ENCODE results near the gene MYH11. TPM values are rescaled to one million over a fixed set of nuclear protein-coding genes. Genes with fewer than 3 reads are reported as not detected.

Gene MYH11
- polyA plus RNA-seq (2013, experiment 1 of 2), result 0.45 TPM
- polyA plus RNA-seq (2013, experiment 2 of 2), result 0.38 TPM

DNA sequence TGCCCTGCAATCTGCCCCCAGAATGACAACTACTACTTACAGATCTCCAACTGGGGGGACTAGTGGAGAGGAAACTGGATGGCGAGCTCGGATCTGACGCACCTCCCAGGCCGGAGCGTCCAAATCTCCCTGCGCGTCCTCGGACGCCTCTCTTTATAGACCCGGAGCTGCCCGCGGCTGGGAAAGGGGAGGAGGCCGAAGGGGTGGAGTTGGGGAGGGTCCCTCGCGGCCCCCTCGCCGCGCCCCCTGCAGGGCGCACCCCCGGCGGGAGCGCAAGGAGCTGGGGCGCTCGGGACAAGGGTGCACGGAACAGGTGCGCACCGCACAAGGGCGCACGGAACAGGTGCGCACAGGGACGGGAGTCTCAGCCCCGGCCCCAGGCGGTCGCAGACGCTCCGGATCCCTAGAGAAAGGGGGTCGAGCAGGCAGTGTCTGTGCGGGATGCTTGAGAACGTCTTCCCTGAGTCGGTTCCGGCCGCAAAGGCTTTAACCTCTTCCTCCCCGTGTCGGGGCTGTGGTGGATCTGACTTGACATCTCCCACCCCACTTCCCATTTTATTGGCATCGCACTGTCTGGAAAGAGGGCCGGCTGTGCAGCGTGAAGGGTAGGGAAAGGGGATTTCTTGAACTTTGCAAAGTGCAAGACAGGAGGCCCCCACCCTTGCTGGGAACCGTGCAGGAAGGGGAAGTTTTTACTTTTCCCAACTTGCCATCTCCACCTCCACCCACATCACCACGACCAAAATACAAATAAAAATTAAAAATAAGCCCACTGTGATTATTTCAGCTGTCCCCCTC is at the start of gene MYH11:
TSS of gene MYH11 (minus strand) at position 128 of the 798 bp plus-strand sequence. CDS start 18,776 bp downstream, outside the sequence.
- WGBS, result 1% methylated on average over 47 of the region's 49 CpGs
- no peaks in the 10 kb centered on the region for H3K9me3 ChIP-seq (ENCODE audit: insufficient read depth, low read depth, low read length)
- H3K36me3 ChIP-seq (ENCODE audit: insufficient read depth, low read length), result no peaks in the 10 kb centered on the region
- H3K4me3 ChIP-seq (ENCODE audit: low read length), result peak within 1 kb of the TSS; percentile 66
- H3K27me3 ChIP-seq (ENCODE audit: insufficient read depth, low read length), result peaks cover 55% of the 10 kb centered on the region
- no peak within 1 kb of the TSS for H3K27ac ChIP-seq (ENCODE audit: low read depth, low read length)
- H3K4me1 ChIP-seq (ENCODE audit: insufficient read depth, low read length), result no peaks in the 10 kb centered on the region
- peak within 1 kb of the TSS; percentile 76 for H3K9ac ChIP-seq (ENCODE audit: low read depth, low read length)

- no peaks in the 10 kb centered on the region for H3K9me3 ChIP-seq (ENCODE audit: insufficient read depth, low read depth, low read length)
- no peaks in the 10 kb centered on the region for H3K36me3 ChIP-seq (ENCODE audit: insufficient read depth, low read length)
- H3K4me1 ChIP-seq (ENCODE audit: insufficient read depth, low read length), result 0 out of 2 replicates have a peak, but pooled peaks cover 3% of the 10 kb centered on the region
- 86% methylated on average over 2 of the region's 2 CpGs for WGBS
- no peak overlapping the region for H3K27ac ChIP-seq (ENCODE audit: low read depth, low read length)
- H3K9ac ChIP-seq (ENCODE audit: low read depth, low read length), result no peak overlapping the region
- no peak overlapping the region for H3K4me3 ChIP-seq (ENCODE audit: low read length)
- H3K27me3 ChIP-seq (ENCODE audit: insufficient read depth, low read length), result no peaks in the 10 kb centered on the region
Measured at GRCh38 chr16:15906439-15906838, 49.6 kb upstream of the MYH11 start.

DNA sequence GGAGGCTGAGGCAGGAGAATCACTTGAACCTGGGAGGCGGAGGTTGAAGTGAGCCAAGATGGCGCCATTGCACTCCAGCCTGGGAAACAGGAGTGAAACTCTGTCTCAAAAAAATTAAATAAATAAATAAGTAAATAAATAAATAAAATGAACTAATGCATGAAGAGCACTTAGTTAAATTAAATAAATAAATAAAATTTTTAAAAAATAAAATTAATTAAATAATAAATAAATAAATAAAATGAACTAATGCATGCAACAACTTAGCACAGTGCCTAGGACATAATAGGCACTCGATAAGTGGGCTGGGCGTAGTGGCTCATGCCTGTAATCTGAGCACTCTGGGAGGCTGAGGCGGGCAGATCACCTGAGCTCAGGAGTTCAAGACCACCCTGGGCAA is 47.1 kb upstream of the MYH11 start:
- Histone ChIP-seq H3K4me3 (ENCODE audit: low read length) (no peak overlapping the region), H3K9me3 (ENCODE audit: insufficient read depth, low read depth, low read length) (no peaks in the 10 kb centered on the region)
- WGBS, result 95% methylated on average over 3 of the region's 5 CpGs

GRCh38 chr16:15900901-15901500 is 44.2 kb upstream of the MYH11 start:
- H3K27me3 ChIP-seq (ENCODE audit: insufficient read depth, low read length), result no peaks in the 10 kb centered on the region
- no peak overlapping the region for H3K4me3 ChIP-seq (ENCODE audit: low read length)
- H3K4me1 ChIP-seq (ENCODE audit: insufficient read depth, low read length), result no peaks in the 10 kb centered on the region
- no peaks in the 10 kb centered on the region for H3K36me3 ChIP-seq (ENCODE audit: insufficient read depth, low read length)
- H3K9me3 ChIP-seq (ENCODE audit: insufficient read depth, low read depth, low read length), result no peaks in the 10 kb centered on the region
- H3K9ac ChIP-seq (ENCODE audit: low read depth, low read length), result no peak overlapping the region
- no peak overlapping the region for H3K27ac ChIP-seq (ENCODE audit: low read depth, low read length)
- 92% methylated on average over 5 of the region's 6 CpGs for WGBS

More for the DNA sequence above, 47.1 kb upstream of the MYH11 start:
- Histone ChIP-seq H3K36me3 (ENCODE audit: insufficient read depth, low read length) (no peaks in the 10 kb centered on the region), H3K27ac (ENCODE audit: low read depth, low read length) (no peak overlapping the region), H3K9ac (ENCODE audit: low read depth, low read length) (no peak overlapping the region), H3K4me1 (ENCODE audit: insufficient read depth, low read length) (0 out of 2 replicates have a peak, but pooled peaks cover 3% of the 10 kb centered on the region), H3K27me3 (ENCODE audit: insufficient read depth, low read length) (no peaks in the 10 kb centered on the region)

GRCh38 chr16:15900357-15900756 is 43.5 kb upstream of the MYH11 start:
- WGBS, result 92% methylated on average over 3 of the region's 3 CpGs
- Histone ChIP-seq H3K27me3 (ENCODE audit: insufficient read depth, low read length) (no peaks in the 10 kb centered on the region), H3K36me3 (ENCODE audit: insufficient read depth, low read length) (no peaks in the 10 kb centered on the region), H3K27ac (ENCODE audit: low read depth, low read length) (no peak overlapping the region), H3K4me3 (ENCODE audit: low read length) (no peak overlapping the region), H3K4me1 (ENCODE audit: insufficient read depth, low read length) (no peaks in the 10 kb centered on the region), H3K9me3 (ENCODE audit: insufficient read depth, low read depth, low read length) (no peaks in the 10 kb centered on the region), H3K9ac (ENCODE audit: low read depth, low read length) (no peak overlapping the region)

GRCh38 chr16:15899538-15900100 is 42.8 kb upstream of the MYH11 start:
- Histone ChIP-seq H3K27ac (ENCODE audit: low read depth, low read length) (no peak overlapping the region), H3K4me1 (ENCODE audit: insufficient read depth, low read length) (no peaks in the 10 kb centered on the region), H3K27me3 (ENCODE audit: insufficient read depth, low read length) (no peaks in the 10 kb centered on the region), H3K9me3 (ENCODE audit: insufficient read depth, low read depth, low read length) (no peaks in the 10 kb centered on the region), H3K4me3 (ENCODE audit: low read length) (no peak overlapping the region), H3K36me3 (ENCODE audit: insufficient read depth, low read length) (no peaks in the 10 kb centered on the region), H3K9ac (ENCODE audit: low read depth, low read length) (no peak overlapping the region)
- WGBS, result 77% methylated on average over 9 of the region's 9 CpGs

GRCh38 chr16:15898654-15899053 is 41.8 kb upstream of the MYH11 start:
- Histone ChIP-seq H3K9me3 (ENCODE audit: insufficient read depth, low read depth, low read length) (no peaks in the 10 kb centered on the region), H3K4me3 (ENCODE audit: low read length) (no peak overlapping the region), H3K36me3 (ENCODE audit: insufficient read depth, low read length) (no peaks in the 10 kb centered on the region), H3K9ac (ENCODE audit: low read depth, low read length) (no peak overlapping the region), H3K27me3 (ENCODE audit: insufficient read depth, low read length) (no peaks in the 10 kb centered on the region), H3K27ac (ENCODE audit: low read depth, low read length) (no peak overlapping the region), H3K4me1 (ENCODE audit: insufficient read depth, low read length) (no peaks in the 10 kb centered on the region)
- 93% methylated on average over 6 of the region's 6 CpGs for WGBS

DNA sequence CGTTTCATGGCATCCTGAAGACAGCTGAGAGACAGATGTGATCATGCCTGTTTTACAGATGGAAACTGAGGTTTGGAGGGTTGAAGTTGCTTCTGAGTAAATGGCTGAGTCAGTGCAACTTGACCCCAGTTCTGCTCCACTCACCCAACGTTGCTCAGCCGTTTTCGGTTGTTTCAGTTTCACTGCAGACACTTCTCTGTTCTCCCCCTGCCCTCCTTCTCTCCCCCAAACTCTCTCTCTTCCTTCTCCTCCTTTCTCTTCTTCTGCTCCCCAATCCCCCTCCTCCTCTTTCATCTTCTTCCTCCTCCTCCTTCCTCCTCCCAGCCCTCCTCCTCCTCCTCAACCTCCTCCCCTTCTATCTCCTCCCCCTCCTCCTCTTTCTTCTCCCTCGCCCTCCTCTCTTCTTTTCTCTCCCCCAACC is 41.0 kb upstream of the MYH11 start:
- H3K9ac ChIP-seq (ENCODE audit: low read depth, low read length), result no peak overlapping the region
- no peaks in the 10 kb centered on the region for H3K9me3 ChIP-seq (ENCODE audit: insufficient read depth, low read depth, low read length)
- 62% methylated on average over 5 of the region's 5 CpGs for WGBS
- no peak overlapping the region for H3K27ac ChIP-seq (ENCODE audit: low read depth, low read length)
- no peaks in the 10 kb centered on the region for H3K27me3 ChIP-seq (ENCODE audit: insufficient read depth, low read length)
- H3K4me1 ChIP-seq (ENCODE audit: insufficient read depth, low read length), result no peaks in the 10 kb centered on the region
- H3K36me3 ChIP-seq (ENCODE audit: insufficient read depth, low read length), result no peaks in the 10 kb centered on the region
- no peak overlapping the region for H3K4me3 ChIP-seq (ENCODE audit: low read length)

DNA sequence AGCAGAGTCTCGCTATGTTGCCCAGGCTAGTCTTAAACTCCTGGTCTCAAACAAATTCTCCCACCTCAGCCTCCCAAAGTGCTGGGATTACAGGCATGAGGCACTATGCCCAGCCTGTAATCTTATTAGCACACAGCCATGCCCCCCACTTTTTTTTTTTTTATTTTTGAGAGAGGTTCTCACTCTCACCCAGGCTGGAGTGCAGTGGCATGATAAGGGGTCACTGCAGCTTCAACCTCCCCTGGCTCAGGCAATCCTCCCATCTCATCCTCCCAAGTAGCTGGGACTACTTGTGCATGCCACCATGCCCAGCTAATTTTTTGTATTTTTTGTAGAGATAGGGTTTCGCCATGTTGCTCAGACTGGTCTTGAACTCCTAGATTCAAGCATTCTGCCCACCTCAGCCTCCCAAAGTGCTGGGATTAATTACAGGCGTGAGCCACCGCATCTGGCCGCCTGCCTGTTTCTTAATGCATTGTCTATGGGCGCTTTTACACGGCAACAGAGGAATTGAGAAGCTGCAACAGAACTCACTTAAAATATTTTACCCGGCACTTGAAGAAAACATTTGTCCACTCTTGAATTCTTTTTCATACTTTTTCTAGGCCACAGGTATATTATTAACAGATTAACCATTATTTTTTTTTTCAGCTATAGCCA is 40.4 kb upstream of the MYH11 start:
- H3K27me3 ChIP-seq (ENCODE audit: insufficient read depth, low read length), result no peaks in the 10 kb centered on the region
- H3K27ac ChIP-seq (ENCODE audit: low read depth, low read length), result no peak overlapping the region
- 94% methylated on average over 8 of the region's 8 CpGs for WGBS
- H3K9ac ChIP-seq (ENCODE audit: low read depth, low read length), result no peak overlapping the region
- H3K9me3 ChIP-seq (ENCODE audit: insufficient read depth, low read depth, low read length), result no peaks in the 10 kb centered on the region
- H3K36me3 ChIP-seq (ENCODE audit: insufficient read depth, low read length), result no peaks in the 10 kb centered on the region
- no peaks in the 10 kb centered on the region for H3K4me1 ChIP-seq (ENCODE audit: insufficient read depth, low read length)
- H3K4me3 ChIP-seq (ENCODE audit: low read length), result no peak overlapping the region

DNA sequence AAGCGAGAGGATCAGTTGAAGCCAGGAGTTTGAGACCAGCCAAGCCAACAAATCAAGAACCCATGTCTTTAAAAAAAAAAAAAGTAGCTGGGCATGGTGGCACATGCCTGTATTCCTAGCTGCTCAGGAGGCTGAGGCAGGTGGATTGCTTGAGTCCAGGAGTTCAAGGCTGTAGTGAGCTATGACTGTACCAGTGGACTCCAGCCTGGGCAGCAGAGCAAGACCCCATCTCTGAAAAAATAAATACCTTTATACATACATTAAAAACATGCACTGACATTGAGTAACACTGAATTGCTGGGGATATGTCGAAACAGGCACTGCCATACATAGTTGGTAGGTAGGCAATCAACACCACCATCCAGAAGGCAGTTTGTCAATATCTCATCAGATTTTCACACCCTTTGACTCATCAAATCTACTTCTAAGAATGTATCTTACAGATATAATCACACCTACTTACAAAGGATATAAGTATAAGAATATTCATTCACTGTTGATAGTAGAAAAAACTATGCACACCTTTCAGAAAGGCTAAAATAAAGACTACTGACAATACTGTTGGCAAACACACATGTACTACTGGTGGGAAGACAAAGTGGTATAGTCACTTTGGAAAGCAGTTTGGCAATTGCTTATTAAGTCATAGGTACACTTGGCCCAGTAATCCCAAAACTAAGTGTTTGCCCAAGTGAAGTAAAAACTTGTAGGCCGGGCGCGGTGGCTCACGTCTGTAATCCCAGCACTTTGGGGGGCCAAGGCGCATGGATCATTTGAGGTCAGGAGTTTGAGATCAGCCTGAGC is 37.9 kb upstream of the MYH11 start:
- no peak overlapping the region for H3K27ac ChIP-seq (ENCODE audit: low read depth, low read length)
- WGBS, result 92% methylated on average over 7 of the region's 7 CpGs
- H3K36me3 ChIP-seq (ENCODE audit: insufficient read depth, low read length), result no peaks in the 10 kb centered on the region
- no peaks in the 10 kb centered on the region for H3K4me1 ChIP-seq (ENCODE audit: insufficient read depth, low read length)
- H3K4me3 ChIP-seq (ENCODE audit: low read length), result no peak overlapping the region
- H3K27me3 ChIP-seq (ENCODE audit: insufficient read depth, low read length), result no peaks in the 10 kb centered on the region
- H3K9ac ChIP-seq (ENCODE audit: low read depth, low read length), result no peak overlapping the region
- no peaks in the 10 kb centered on the region for H3K9me3 ChIP-seq (ENCODE audit: insufficient read depth, low read depth, low read length)
